Activated CD4-positive, alpha-beta memory T cell treated with anti-CD3 and anti-CD28 coated beads for 36 hours (primary cell): Measurements from ENCODE around the gene SCD5. TPM values are rescaled to one million over a fixed set of nuclear protein-coding genes. Genes with fewer than 3 reads are reported as not detected.

Source experiments
- CTCF ChIA-PET: fragments of 350-600 bp; sonication (Branson Sonifier 250); formaldehyde crosslinking; loops from one replicate; lab custom pipeline; 2021; ENCODE audit warnings: antibody characterized with exemption, inconsistent platforms; lab: Charles Lee
- POLR2A ChIA-PET: fragments of 350-600 bp; sonication (Branson Sonifier 250); formaldehyde crosslinking; loops from one replicate; lab custom pipeline; 2021; ENCODE audit warnings: antibody characterized with exemption; lab: Charles Lee
- DNase-seq: peaks from one replicate; pipeline ENCODE4 v3.0.0-alpha.2; 2020
- H3K27ac Mint-ChIP-seq: one replicate; pipeline ENCODE4 v1.8.0; 2021; ENCODE audit warnings: mixed read lengths
- H3K27me3 Mint-ChIP-seq: one replicate; pipeline ENCODE4 v1.8.0; 2021; ENCODE audit warnings: mixed read lengths
- H3K36me3 Mint-ChIP-seq: one replicate; pipeline ENCODE4 v1.8.0; 2021; ENCODE audit warnings: mixed read lengths
- H3K4me1 Mint-ChIP-seq: one replicate; pipeline ENCODE4 v1.8.0; 2021; ENCODE audit warnings: low read depth, mixed read lengths
- H3K4me3 Mint-ChIP-seq: one replicate; pipeline ENCODE4 v1.8.0; 2021; ENCODE audit warnings: mild to moderate bottlenecking, mixed read lengths
- H3K9me3 Mint-ChIP-seq: one replicate; pipeline ENCODE4 v1.8.0; 2021; ENCODE audit warnings: mixed read lengths
- intact Hi-C: fragments of 100-400 bp; cut with micrococcal nuclease; formaldehyde crosslinking; loops from one replicate; pipeline ENCODE4 v1.15.1; 2023
- total RNA-seq, 2 experiments: library from RNA; stranded (reverse); gene quantifications; one replicate each; pipeline ENCODE4 v1.2.3, GENCODE V29; 2021

Gene SCD5
- total RNA-seq, 2 experiments from 2014 or later, result 0.12 to 0.14 TPM

DNA sequence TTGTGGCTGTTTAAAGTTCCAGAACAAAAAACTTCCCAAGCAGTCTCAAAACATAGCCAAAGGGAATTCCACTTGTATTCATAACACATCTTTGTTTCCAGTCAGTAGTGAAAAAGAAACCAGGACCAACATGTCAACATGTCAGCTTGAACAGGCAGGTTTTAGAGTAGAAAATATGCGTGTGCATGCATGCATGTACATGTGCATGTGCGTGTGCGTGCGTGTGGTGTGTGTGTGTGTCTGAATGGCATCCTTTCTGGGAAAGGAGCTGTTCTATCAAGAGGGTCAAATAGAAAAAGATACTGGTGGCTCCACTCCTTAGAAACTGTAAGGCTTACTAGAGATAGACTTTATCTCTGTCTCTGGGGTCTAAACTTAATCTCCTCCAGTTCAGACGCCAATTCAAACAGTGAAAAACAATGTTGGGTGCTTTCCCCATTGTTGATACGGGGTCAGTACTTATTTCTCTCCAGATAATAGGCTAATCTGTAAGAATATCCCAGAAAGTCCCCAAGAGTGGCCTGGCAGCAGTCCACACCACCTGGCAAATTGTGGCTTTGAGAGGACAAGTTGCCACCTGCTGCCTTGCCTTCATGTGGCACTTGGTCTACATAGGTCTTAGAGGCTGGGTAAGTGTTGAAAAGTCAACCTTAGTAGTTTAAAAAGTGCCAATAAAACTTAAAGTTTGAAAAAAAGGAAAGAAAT lies 110.4 kb downstream of the SCD5 start:
- intact Hi-C loops, result no loop called here
- CTCF ChIA-PET, result no interaction called here
- H3K27ac Mint-ChIP-seq, result no peak overlapping the region
- no peaks in the 10 kb centered on the region for H3K36me3 Mint-ChIP-seq
- H3K27me3 Mint-ChIP-seq, result peaks cover 12% of the 10 kb centered on the region
- POLR2A ChIA-PET, result no interaction called here
- no peaks in the 10 kb centered on the region for H3K9me3 Mint-ChIP-seq
- no peak overlapping the region for H3K4me3 Mint-ChIP-seq
- no peaks in the 10 kb centered on the region for H3K4me1 Mint-ChIP-seq
- no peak for DNase-seq

- Mint-ChIP-seq H3K9me3 (no peaks in the 10 kb centered on the region), H3K4me1 (no peaks in the 10 kb centered on the region), H3K27ac (no peak overlapping the region), H3K4me3 (no peak overlapping the region), H3K36me3 (no peaks in the 10 kb centered on the region), H3K27me3 (peaks cover 11% of the 10 kb centered on the region)
- ChIA-PET CTCF (no interaction called here), POLR2A (no interaction called here)
- DNase-seq, result no peak
- intact Hi-C loops, result no loop called here
Observed at GRCh38 chr4:82687531-82687930, 111.1 kb downstream of the SCD5 start.

DNA sequence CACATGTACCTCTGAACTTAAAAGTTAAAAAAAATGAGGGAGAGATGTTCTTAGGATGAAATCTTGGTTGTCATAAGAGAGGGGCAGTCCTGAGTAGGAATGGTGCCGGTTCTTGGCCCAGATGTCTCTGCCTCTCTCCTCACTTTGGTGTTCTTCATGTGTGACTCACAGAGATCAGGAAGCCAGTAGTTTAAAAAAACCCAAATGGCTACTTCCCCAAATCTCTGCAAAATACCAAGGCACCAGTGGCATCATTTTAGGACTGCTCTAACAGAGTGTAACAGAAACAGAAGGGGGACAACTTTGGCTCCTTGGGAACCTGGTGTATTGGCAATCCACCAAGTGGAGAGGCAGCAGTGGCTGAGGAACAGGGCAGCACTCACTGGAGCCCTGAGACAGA lies 116.8 kb downstream of the SCD5 start:
- Mint-ChIP-seq H3K4me1 (no peaks in the 10 kb centered on the region), H3K36me3 (no peaks in the 10 kb centered on the region), H3K27me3 (peaks cover 2% of the 10 kb centered on the region), H3K4me3 (no peak overlapping the region), H3K27ac (no peak overlapping the region), H3K9me3 (no peaks in the 10 kb centered on the region)
- ChIA-PET CTCF (no interaction called here), POLR2A (no interaction called here)
- intact Hi-C loops, result no loop called here
- no peak for DNase-seq

- Mint-ChIP-seq H3K27ac (no peak overlapping the region), H3K4me1 (no peaks in the 10 kb centered on the region), H3K27me3 (peaks cover 2% of the 10 kb centered on the region), H3K4me3 (no peak overlapping the region), H3K9me3 (no peaks in the 10 kb centered on the region), H3K36me3 (no peaks in the 10 kb centered on the region)
- intact Hi-C loops, result no loop called here
- ChIA-PET CTCF (interaction anchor here (1.2 kb wide), 1 partner anchor 58 kb away, joined by 3 read pairs; no protein-coding TSS in a partner anchor), POLR2A (no interaction called here)
- no peak for DNase-seq
Observed at GRCh38 chr4:82680834-82681233, 117.8 kb downstream of the SCD5 start.

DNA sequence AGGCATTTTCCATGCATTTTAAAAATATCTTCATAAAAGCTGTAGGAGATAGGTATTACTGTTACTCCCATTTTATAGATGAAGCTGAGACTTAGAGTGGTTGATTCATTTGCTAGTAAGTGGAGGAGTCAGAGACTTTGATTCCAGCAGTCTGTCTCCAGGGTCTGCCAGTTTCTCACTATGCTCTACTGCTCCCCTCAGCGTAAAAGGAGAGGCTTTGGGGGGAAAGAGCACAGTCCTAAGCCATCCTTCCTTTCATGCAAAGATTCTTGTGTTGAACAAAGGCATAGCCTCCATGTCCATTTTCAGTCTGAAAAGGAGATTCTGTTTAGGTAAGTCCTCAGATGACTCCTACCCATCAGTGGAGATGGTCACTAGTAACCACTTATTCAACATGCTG lies 119.1 kb downstream of the SCD5 start:
- Mint-ChIP-seq H3K4me1 (no peaks in the 10 kb centered on the region), H3K27ac (no peak overlapping the region), H3K9me3 (no peaks in the 10 kb centered on the region), H3K36me3 (no peaks in the 10 kb centered on the region), H3K4me3 (no peak overlapping the region), H3K27me3 (peaks cover 2% of the 10 kb centered on the region)
- CTCF ChIA-PET, result no interaction called here
- DNase-seq, result no peak
- POLR2A ChIA-PET, result no interaction called here
- intact Hi-C loops, result no loop called here

GRCh38 chr4:82678051-82678450 lies 120.5 kb downstream of the SCD5 start:
- no peaks in the 10 kb centered on the region for H3K36me3 Mint-ChIP-seq
- H3K27ac Mint-ChIP-seq, result no peak overlapping the region
- no peaks in the 10 kb centered on the region for H3K27me3 Mint-ChIP-seq
- ChIA-PET CTCF (no interaction called here), POLR2A (no interaction called here)
- DNase-seq, result no peak
- H3K4me3 Mint-ChIP-seq, result no peak overlapping the region
- intact Hi-C loops, result no loop called here
- no peaks in the 10 kb centered on the region for H3K9me3 Mint-ChIP-seq
- H3K4me1 Mint-ChIP-seq, result no peaks in the 10 kb centered on the region

- CTCF ChIA-PET, result interaction anchor here (0.9 kb wide), 1 partner anchor 142 kb away, joined by 3 read pairs; no protein-coding TSS in a partner anchor
- POLR2A ChIA-PET, result no interaction called here
- no peak overlapping the region for H3K4me3 Mint-ChIP-seq
- intact Hi-C loops, result no loop called here
- no peaks in the 10 kb centered on the region for H3K9me3 Mint-ChIP-seq
- H3K27ac Mint-ChIP-seq, result no peak overlapping the region
- no peaks in the 10 kb centered on the region for H3K27me3 Mint-ChIP-seq
- DNase-seq, result no peak
- no peaks in the 10 kb centered on the region for H3K4me1 Mint-ChIP-seq
- H3K36me3 Mint-ChIP-seq, result no peaks in the 10 kb centered on the region
Observed at GRCh38 chr4:82677327-82677726, 121.3 kb downstream of the SCD5 start.

GRCh38 chr4:82667761-82668480 lies 130.7 kb downstream of the SCD5 start:
- intact Hi-C loops, result no loop called here
- Mint-ChIP-seq H3K27ac (no peak overlapping the region), H3K36me3 (no peaks in the 10 kb centered on the region), H3K4me3 (no peak overlapping the region), H3K27me3 (peaks cover 14% of the 10 kb centered on the region), H3K4me1 (no peaks in the 10 kb centered on the region), H3K9me3 (peaks cover 11% of the 10 kb centered on the region)
- ChIA-PET CTCF (no interaction called here), POLR2A (no interaction called here)
- no peak for DNase-seq

DNA sequence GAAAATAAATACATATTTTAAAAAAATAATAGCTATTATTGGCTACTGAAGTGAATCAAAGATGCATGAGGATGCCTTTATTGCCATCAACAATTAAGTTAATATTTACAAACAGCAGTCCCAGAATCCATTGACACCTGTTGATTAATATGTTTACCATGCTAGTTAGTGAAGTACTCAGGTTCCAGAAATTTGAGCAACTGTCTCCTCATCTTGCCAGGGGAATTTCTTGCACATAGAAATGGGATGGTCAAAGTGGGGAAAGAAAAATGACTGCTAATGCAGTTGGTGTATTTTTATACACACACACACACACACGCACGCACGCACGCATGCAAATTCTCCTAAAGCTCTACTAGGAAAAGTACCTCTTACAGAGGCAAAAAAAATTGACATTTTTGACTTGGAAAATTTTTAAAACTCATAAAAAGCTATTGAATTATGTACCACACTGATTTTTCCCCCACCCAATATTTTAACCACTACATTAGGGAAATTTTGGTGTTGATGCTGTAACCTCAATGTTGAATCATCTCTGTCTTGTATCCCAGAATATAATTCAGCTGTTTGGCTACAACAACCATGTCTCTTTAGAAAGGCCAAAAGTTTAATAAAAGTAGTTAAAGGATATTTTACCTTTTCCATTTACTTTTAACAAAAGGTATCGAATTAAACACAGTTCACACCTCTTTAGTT lies 131.5 kb downstream of the SCD5 start:
- ChIA-PET POLR2A (no interaction called here), CTCF (no interaction called here)
- H3K27ac Mint-ChIP-seq, result no peak overlapping the region
- intact Hi-C loops, result no loop called here
- peaks cover 16% of the 10 kb centered on the region for H3K27me3 Mint-ChIP-seq
- no peak overlapping the region for H3K4me3 Mint-ChIP-seq
- peaks cover 11% of the 10 kb centered on the region for H3K9me3 Mint-ChIP-seq
- no peaks in the 10 kb centered on the region for H3K4me1 Mint-ChIP-seq
- DNase-seq, result no peak
- no peaks in the 10 kb centered on the region for H3K36me3 Mint-ChIP-seq

DNA sequence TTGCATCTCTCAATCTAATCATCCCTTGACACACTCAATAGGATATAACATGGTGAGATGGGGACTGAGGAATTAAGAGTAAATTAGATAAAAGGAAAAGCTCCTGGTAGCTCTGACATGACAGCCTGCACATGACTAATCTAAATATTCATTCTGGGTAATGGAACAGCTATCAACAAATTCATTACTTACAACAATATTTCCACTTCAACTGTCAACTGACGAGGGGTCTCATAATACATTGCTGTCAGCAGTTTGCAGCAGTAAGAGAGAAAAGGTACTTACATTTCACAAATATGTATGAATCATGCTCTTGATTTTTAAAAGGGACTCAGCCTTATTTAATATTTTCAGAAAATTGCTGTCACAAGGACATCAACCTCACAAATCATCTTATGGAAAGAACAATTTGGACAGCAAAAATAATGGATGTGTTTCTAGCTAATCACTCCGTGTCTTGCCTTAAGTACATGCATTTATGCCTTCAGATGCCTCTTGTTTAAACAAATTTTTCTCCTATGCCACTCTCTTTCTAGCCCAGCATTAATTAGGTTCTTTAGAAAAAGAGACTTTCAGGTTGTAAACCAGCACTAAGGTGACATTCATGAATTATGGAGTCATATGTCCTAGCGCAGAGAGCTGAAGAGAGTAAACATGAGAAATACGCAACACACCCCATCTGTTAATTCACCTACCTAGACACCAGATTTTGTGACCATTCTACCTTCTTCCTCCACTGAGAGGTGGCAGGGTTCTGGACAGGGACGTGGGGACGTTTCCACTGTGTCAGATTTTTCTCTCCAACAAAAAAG lies 137.2 kb downstream of the SCD5 start:
- no peak overlapping the region for H3K27ac Mint-ChIP-seq
- no peak for DNase-seq
- no peaks in the 10 kb centered on the region for H3K9me3 Mint-ChIP-seq
- ChIA-PET CTCF (interaction anchor here (1.1 kb wide), 1 partner anchor 78 kb away, joined by 5 read pairs; no protein-coding TSS in a partner anchor), POLR2A (no interaction called here)
- H3K36me3 Mint-ChIP-seq, result no peaks in the 10 kb centered on the region
- H3K4me3 Mint-ChIP-seq, result no peak overlapping the region
- intact Hi-C loops, result no loop called here
- peaks cover 33% of the 10 kb centered on the region for H3K27me3 Mint-ChIP-seq
- H3K4me1 Mint-ChIP-seq, result no peaks in the 10 kb centered on the region

DNA sequence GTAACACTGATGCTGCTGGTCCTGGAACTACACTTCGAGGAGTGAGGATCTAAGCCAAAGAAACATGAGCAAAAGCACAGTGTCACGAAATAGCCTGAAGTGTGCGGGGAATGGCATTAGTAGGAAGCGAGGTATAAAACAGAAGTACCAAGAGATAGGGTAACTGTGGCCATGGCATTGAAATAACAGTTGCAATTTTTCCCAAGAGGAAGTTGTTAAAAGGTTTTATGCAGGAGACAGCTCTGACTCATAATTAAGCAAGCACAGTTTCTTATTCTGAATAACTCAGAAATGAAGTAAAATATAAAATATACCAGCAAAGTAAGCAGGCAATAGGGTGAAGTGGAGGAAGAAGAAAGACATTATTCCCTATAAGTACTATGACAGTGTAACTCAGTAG lies 146.5 kb downstream of the SCD5 start:
- Mint-ChIP-seq H3K4me3 (no peak overlapping the region), H3K27me3 (peaks cover 6% of the 10 kb centered on the region)
- CTCF ChIA-PET, result no interaction called here

DNA sequence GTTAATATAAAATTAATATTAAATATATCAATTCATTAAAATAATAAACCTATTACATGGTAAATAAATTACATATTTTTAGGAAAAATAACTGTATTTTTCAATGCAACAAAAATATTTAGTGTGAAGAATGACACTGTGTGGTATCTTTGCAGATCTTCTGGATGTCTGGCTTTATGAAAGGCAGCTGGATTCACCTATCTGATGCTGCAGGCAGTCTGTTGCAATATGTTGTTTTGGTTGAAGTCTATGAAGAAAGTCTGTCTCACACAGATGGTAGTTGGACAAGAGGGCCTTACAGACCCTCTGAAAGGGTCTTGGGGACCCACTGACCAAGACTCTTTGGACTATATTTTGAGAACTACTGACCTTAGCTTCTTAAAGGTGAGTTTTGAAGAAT lies 147.7 kb downstream of the SCD5 start:
- no peaks in the 10 kb centered on the region for H3K36me3 Mint-ChIP-seq
- H3K4me1 Mint-ChIP-seq, result no peaks in the 10 kb centered on the region
- DNase-seq, result no peak
- H3K4me3 Mint-ChIP-seq, result no peak overlapping the region
- H3K27me3 Mint-ChIP-seq, result peaks cover 6% of the 10 kb centered on the region
- no peak overlapping the region for H3K27ac Mint-ChIP-seq
- no peaks in the 10 kb centered on the region for H3K9me3 Mint-ChIP-seq
- POLR2A ChIA-PET, result no interaction called here
- CTCF ChIA-PET, result interaction anchor here (1.0 kb wide), 1 partner anchor 84 kb away, joined by 3 read pairs; no protein-coding TSS in a partner anchor
- intact Hi-C loops, result no loop called here

More for the DNA sequence above, 146.5 kb downstream of the SCD5 start:
- Mint-ChIP-seq H3K36me3 (no peaks in the 10 kb centered on the region), H3K9me3 (no peaks in the 10 kb centered on the region), H3K27ac (no peak overlapping the region), H3K4me1 (no peaks in the 10 kb centered on the region)
- no peak for DNase-seq
- POLR2A ChIA-PET, result no interaction called here
- intact Hi-C loops, result no loop called here
